NCI-H1105 (cell line): Measurements from ENCODE around the gene ZNF770.

ENCODE experiments used
- DNase-seq: peaks from one replicate; lab custom pipeline; 2025; lab: John Stamatoyannopoulos, UW

Gene ZNF770

DNA sequence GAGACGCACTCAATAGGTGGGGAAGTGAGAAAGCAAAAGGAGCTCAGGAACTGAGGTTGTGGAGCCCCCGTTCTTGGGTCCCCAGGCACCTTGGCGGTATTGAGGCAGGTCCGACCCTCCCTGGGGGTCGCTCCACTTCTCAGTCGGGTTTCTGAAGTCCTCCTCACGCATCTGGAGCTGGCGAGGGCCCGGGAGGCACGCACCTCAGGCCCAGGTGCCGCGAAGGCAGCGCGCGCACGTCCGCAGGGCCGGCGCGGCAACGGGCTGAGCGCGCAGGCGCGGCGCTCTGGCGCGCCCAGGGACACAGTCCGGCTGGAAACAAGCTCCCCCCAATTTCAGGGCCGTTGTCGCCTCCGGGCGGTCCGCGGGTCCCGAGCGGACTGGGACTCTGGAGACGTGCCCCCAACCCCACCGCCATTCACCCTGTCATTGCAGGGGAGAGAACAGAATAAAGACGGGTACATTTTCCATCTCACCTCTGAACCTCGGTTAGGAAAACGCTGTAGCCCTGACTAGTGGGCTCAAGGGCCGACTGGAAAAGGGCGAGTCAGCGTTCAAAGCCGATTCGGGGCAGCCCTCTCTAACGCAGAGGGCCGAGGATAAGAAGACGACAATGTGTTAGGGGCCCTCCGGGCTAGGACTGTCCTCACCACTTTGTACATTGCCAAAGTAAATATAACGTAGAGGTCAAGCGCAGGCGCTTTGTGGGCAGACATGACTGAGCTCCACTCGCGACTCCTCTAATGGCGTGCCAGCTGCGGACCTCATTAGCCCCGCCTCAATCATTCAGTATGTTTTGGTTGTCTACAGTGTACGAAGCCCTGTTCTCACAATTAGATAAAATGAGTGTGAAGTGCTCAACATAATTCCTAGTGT lies at the start of gene ZNF770:
TSS of gene ZNF770 (minus strand) at position 261 of the 876 bp plus-strand sequence. CDS start 4,853 bp downstream, outside the sequence.
- peak; percentile 45 for DNase-seq

GRCh38 chr15:35028235-35028984 lies 40.3 kb upstream of the ZNF770 start:
- no peak for DNase-seq

- no peak for DNase-seq
These were observed 35.7 kb upstream of the ZNF770 start for GRCh38 chr15:35023804-35024203.

DNA sequence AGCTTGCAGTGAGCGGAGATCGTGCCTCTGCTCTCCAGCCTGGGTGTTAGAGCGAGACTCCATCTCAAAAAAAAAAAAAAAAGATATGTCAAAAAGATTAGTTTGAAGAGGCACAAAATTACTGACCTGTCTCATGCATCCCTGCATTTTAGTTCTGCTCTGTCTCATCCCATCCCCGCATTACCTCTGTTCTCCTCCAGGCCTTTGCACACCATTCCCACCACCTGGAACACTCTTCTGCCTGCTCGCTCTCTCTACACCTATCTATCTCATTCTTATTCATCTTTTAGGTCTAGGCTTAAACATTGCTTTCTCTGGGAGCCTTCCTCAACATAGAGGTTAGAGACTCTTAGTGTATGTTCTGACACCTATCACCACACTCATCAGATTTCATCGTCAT lies 32.9 kb upstream of the ZNF770 start:
- DNase-seq: no peak

DNA sequence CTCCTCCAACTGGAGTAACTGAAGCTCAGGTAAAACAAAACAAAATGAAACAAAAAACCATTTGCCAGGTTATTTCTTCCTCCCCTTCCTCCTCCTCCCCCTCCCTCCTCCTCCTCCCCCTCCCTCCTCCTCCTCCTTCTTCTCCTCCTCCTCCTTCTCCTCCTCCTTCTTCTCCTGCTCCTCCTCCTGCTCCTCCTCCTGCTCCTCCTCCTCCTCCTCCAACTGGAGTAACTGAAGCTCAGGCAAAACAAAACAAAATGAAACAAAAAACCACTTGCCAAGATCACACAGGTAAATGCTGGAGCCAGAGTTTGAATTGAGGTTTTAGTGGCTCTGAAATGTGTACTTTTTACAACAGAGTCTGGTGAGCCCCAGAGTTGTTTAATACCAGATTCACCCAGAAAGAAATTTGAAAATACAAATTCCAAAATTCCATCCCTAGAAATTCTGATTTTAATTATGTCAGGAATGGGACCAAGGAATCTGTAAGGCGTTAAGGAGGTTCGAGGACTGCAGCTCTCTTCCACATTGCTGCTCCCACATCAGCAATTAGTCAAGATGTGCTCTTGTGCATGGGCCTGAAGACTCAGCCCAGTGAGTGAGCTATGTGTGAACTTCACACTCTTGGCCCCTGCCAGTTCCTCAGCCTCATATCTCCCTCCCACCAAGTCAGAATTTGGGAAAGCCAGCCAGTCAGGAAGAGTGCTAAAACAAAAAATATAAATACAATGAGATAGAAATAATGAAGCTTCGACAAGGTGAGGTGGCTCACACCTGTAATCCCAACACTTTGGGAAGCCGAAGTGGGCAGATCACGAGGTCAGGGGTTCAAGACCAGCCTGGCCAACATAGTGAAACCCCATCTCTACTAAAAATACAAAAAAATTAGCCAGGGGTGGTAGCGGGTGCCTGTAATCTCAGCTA lies 31.6 kb upstream of the ZNF770 start:
- no peak for DNase-seq

GRCh38 chr15:35014241-35014640 lies 26.2 kb upstream of the ZNF770 start:
- DNase-seq: no peak

- DNase-seq: no peak
These were observed 25.3 kb upstream of the ZNF770 start for GRCh38 chr15:35013370-35013769.

DNA sequence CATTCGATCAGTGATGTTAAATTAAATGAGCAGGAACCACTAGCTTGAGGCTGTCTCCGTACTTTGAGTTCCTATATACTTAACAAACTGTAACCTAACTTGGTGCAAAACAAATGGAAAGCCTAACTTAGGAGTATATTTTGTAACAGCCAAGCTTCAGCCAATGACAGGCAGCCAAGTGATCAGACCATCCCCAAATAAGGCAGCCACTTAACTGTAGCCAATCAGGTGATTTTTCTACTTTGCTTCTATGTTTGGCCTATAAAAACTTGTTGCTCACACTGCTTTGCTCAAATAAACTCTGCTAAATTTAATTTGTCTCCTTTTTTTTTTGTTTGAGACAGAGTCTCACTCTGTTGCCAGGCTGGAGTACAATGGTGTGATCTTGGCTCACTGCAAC lies 19.3 kb upstream of the ZNF770 start:
- no peak for DNase-seq

DNA sequence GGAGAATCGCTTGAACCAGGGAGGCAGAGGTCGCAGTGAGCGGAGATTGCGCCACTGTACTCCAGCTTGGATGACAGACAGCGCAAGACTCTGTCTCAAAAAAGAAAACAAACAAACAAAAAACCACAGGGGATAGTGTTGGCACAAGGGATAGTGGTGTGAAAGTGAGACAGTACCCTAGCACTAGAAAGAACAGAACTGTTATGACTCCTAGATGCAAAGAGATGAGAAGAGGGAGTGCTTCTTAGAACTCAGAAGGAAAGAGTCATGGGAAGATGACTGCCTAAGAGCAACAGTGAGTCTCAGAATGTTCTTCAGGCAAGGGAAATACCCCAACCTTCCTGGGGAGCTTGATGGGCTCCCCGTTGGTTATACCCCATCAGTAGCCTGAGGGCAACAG lies 17.8 kb upstream of the ZNF770 start:
- no peak for DNase-seq

GRCh38 chr15:35003928-35004327 lies 15.8 kb upstream of the ZNF770 start:
- DNase-seq: no peak

GRCh38 chr15:35000511-35000910 lies 12.4 kb upstream of the ZNF770 start:
- no peak for DNase-seq

DNA sequence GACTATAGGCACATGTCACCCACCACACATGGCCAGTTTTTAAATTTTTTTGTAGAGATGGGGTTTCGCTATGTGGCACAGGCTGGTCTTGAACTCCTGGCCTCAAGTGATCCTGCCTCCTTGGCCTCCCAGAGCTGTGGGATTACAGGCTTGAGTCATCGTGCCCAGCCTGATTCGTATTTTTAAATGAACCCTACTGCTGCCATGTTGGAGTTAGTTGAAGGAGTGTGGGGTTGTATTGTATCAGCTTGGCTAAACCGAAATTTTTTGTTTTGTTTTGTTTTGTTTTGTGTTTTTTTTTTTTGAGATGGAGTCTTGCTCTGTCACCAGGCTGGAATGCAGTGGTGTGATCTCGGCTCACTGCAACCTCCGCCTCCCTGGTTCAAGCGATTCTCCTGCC lies 11.8 kb upstream of the ZNF770 start:
- no peak for DNase-seq

DNA sequence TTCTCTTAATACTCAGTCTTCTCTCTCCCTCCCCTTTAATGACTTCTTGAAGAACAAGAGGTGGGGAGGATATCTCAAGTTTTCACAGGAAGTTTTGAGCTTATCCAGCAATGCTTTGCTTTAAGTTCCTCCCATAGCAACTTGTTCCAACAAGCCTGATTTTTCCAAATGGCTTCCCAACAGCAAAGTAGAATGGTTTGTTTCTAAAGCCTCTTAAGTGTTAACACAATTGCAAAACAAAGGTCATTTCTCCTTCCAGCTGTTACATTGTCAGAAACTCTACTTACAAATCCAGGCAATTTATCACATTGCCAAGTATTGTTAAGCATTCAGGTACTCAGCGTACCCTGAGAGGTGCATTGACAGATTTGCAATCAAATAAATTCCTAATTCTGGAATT lies 6.8 kb upstream of the ZNF770 start:
- DNase-seq: no peak

DNA sequence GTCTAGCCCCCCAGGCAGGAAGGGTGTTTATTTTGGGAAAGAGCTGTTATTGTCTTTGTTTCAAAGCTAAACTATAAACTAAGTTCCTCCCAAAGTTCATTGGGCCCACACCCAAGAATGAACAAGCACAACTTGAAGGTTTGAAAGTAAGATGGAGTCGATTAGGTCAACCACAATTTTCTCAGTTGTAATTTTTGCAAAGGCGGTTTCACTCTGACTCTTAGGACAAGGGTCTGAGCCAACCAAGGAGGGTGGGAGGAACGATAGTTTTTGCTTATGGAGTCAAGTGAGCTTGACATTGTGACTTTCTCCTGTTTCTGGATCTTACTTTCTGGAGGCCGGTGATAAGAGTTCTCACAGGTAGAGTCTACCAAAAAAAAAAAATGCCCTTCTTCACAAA lies 5.8 kb upstream of the ZNF770 start:
- no peak for DNase-seq

DNA sequence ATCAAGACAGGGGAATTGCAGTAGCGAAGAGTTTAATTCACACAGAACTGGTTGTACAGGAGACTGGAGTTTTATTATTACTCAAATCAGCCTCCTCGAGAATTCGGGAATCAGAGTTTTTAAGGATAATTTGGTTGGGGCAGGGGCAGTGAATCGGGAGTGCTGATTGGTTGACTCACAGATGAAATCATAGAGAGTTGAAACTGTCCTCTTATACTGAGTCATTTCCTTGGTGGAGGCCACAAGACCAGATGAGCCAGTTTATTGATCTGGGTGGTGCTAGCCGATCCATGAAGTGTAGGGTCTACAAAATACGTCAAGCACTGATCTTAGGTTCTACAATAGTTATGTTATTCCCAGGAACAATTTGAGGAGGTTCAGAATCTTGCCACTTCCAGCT lies 5.3 kb upstream of the ZNF770 start:
- DNase-seq: no peak

DNA sequence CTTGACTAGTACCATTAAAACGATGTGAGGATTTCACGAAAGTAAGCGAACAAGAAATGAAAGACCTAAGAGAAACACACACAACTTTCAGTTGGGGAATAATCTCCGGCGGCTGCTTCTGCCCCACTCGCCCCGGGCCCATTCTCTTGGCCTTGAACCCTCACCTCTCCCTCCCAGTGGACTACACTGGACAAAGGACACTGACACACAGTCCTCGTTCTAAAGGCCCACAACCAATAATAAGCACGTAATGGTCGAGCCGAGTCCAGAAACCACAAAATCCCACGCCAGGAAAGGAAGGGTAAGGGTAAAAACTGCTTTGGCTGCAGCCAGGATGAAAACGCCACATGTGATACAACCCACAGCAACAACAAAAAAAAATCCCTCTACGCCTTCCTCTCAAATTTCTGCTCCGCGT lies 469 bp downstream of the ZNF770 start:
- no peak for DNase-seq

DNA sequence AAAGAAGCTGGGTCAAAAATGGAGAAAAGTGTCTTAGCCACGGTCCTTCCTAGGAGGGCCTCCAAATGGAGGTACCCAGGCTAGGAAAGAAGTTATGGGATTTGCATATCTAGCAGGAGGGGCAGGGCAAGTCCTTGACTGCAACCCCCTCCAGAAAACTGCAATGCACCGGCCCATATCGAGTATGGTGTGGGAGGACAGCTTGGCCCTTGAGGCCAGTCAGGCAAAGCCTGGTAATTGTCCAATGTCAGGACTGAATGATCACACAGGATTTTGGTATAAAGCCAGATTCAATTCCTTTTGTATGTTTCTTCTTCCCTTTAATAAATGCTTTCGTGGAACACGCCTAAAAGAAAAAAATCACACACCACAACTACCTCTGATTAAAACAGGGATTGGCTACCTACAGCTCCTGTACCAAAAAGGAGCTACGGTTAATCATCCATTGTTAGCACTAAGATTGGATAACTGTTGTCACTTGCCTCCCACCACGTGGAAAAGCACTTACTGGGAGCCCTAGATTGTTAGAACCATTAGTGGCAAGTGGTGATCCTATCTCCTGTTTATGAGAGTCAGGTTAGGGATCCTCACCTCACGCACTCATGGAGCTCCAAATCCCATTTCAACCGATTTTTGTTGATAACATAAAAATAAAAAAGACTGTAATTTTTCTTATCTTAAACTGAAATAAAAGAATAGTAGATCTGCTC lies 1.2 kb downstream of the ZNF770 start:
- DNase-seq: no peak

DNA sequence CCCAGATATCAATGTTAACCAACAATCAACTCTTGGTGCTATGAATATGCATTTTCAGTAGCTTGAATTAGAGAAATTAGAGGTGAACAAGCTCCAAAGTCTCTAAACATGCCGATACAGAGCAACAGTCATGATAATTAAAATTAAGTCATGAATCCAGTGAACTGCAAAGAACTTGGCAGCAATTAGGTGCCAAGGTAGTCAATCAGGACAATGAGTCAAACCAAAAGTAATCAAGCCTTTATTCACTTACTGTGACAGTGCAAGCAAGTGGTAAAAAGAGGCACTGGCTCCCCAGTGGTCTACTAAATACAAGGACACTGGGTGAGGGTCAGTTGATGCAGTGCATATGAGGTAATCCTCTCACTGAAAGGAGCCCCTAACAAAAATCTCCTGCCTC lies 1.8 kb downstream of the ZNF770 start:
- no peak for DNase-seq

DNA sequence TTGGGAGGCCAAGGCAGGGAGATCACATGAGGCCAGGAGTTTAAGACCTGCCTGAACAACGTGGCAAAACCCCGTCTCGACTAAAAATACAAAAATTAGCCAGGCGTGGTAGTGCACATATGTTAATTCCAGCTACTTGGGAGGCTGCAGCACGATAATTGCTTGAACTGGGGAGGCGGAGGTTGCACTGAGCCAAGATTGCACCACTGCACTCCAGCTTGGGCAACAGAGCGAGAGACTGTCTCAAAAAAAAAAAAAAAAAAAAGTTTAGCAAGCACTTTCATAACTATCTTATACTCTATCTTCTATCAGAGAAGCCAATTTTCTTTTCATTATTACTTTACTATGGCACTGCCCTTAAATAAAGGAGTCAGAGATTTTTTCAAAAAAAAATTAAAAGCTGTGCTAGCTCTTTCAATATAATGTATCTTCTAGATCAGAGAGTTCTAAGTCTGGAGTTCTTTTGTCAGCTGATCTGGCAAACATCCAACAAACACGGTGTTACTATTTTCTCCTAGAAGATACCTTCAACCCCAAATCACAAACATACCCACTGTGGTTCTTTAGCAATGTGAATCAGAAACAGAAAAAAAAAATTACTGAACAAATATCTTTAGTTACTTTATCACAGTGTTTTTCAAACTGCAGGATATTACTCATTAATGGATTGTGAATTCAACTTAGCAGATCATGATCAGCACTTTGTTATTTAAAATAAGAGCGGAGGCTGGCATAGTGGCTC lies 3.0 kb downstream of the ZNF770 start:
- DNase-seq: no peak

GRCh38 chr15:34976743-34977142 lies 11.3 kb downstream of the ZNF770 start:
- DNase-seq: no peak

DNA sequence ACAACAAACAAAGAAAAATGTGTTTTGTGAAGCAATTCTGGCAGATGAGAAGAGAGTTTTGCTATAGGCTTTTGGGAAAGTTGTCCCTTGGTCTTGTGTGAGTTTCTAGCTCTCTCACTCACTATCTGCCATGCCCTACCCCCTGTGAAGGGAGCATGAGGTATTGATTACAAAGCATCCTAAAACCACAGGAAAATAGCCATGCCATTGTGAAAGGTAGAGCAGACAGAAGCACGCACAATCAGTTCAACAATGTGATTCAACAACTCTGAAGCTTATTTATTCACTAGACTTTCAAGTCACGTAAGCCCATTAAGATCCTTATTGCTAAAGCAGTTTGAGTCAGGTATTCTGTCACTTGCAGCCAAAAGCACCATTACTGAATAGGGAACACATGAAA lies 12.0 kb downstream of the ZNF770 start:
- no peak for DNase-seq
